ENCODE measurements around the gene MPEG1. TPM values are rescaled to one million over a fixed set of nuclear protein-coding genes. Genes with fewer than 3 reads are reported as not detected.

The MPEG1 gene
- total RNA-seq, 1 experiment from 2014 or later: not detected

- Histone ChIP-seq H3K23ac (ENCODE audit: insufficient read length, low read depth, low read length) (no peak overlapping the region), H3K27ac (ENCODE audit: insufficient read length, low read depth, low read length) (no peak overlapping the region), H2BK12ac (ENCODE audit: insufficient read length, low read depth, low read length) (no peak overlapping the region), H3K23me2 (ENCODE audit: insufficient read length, low read depth, low read length, poor library complexity, severe bottlenecking) (no peaks in the 10 kb centered on the region), H3K14ac (ENCODE audit: insufficient read depth, low read length) (no peak overlapping the region), H3K18ac (ENCODE audit: insufficient read length, low read depth, low read length) (no peak overlapping the region), H2BK20ac (ENCODE audit: low read depth, low read length, poor library complexity, severe bottlenecking) (no peak overlapping the region), H3K4me2 (ENCODE audit: insufficient read depth, insufficient read length, low read length) (no peak overlapping the region), H3K9me3 (ENCODE audit: control insufficient read depth, low read depth, low read length) (no peaks in the 10 kb centered on the region), H2BK15ac (ENCODE audit: low read depth, low read length) (no peak overlapping the region), H4K20me1 (ENCODE audit: control insufficient read depth, insufficient read depth, insufficient read length) (no peaks in the 10 kb centered on the region), H3T11ph (ENCODE audit: low read length) (no peak overlapping the region), H4K5ac (ENCODE audit: insufficient read length, low read depth, low read length) (no peak overlapping the region), H2AFZ (ENCODE audit: low read length) (no peak overlapping the region), H4K8ac (replicated peaks; ENCODE audit: insufficient read length, low read depth, low read length) (no peak overlapping the region), H3K4ac (ENCODE audit: low read depth, low read length) (no peak overlapping the region), H3K79me2 (ENCODE audit: insufficient read depth, low read length) (no peaks in the 10 kb centered on the region; the same call in 1 of the 2 replicates), H3K56ac (ENCODE audit: insufficient read length, low read depth, low read length) (no peak overlapping the region), H3K27me3 (ENCODE audit: insufficient read depth, low read length) (no peaks in the 10 kb centered on the region), H3K79me1 (ENCODE audit: insufficient read depth, low read depth, low read length, poor library complexity, severe bottlenecking) (peaks cover 3% of the 10 kb centered on the region), H2BK5ac (ENCODE audit: insufficient read length, low read length) (no peak overlapping the region), H2BK120ac (ENCODE audit: low read depth, low read length, poor library complexity, severe bottlenecking) (no peak overlapping the region), H3K4me1 (ENCODE audit: insufficient read depth, low read length) (peaks cover 1% of the 10 kb centered on the region), H4K91ac (ENCODE audit: insufficient read length, low read depth, low read length) (no peak overlapping the region), H3K9ac (ENCODE audit: extremely low read depth, insufficient read length, low read length) (no peak overlapping the region), H2AK5ac (ENCODE audit: insufficient read length, low read length) (no peak overlapping the region)
- Mint-ChIP-seq H3K27ac (no peak overlapping the region), H3K4me3 (no peak overlapping the region), H3K9me3 (peaks cover 8 to 12% of the 10 kb centered on the region in 2 experiments; a peak in 3 of 5 replicates), H3K4me1 (peaks cover 27 to 46% of the 10 kb centered on the region in 2 experiments), H3K27me3 (ENCODE audit: low read depth) (no peaks in the 10 kb centered on the region), H3K36me3 (ENCODE audit: insufficient read depth in 1 of 3, low read depth in 3 of 3) (peaks cover 16 to 40% (median 37%) of the 10 kb centered on the region in 3 experiments; a peak in 6 of 7 replicates)
- no peak for TF ChIP-seq CTCF (conservative IDR thresholded peaks at IDR 0.05)
- DNase-seq: no peak
- WGBS (ENCODE audit: extremely low coverage, insufficient read length, low lambda C conversion rate): no CpG with 5 or more reads among the region's 33 CpGs
These were observed 30.8 kb downstream of the MPEG1 start for GRCh38 chr11:59181746-59182456.
